GM19468 (cell line): Measurements from ENCODE around the gene ADAM12.

ENCODE experiments used
- ATAC-seq: cut with Tn5 transposase; IDR thresholded peaks from one replicate; pipeline ENCODE4 v1.9.1; 2021; ENCODE audit warnings: mild to moderate bottlenecking, moderate library complexity, moderate number of reproducible peaks; ENCODE audit not compliant: unreplicated experiment; ENCODE audit errors: extremely low read depth

ADAM12 gene

DNA sequence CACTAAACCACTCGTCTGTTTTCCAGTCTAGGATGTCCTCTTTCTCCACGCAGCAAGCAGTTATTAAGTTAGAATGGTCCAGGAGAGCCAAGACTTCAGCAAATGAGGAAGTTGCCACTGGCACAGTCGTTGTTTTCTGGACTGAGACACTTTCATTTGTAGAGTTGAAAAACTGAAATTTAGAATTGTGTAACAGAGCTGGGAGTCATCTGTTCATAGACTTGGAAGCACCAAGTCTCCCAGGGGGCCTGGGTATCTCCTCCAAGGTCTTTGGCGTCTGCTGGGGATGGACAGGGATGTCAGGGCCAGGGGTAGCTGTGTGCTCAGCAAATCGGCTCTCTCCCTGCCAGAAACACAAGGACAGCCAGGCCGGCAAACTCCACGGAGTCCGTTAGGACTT lies 283.5 kb downstream of the ADAM12 start:
- no peak for ATAC-seq

DNA sequence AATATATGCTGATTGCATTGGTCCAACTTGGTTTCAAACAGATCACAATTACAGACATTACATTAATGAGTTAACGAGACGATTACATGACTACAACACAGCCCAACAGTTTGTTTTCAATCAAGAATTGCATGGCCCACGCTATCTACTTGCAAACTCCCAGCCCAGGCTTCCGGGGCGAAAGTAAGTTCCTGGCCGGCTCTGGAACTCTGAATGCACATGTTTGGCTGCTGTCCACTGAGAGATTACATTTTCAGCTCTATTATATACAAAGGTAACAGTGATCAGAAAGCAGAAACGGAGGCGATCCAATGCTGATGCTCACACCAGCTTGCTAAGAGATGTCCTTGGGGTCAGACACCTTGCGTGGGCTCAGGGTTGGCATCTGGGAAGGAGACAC lies 285.6 kb downstream of the ADAM12 start:
- ATAC-seq: no peak

DNA sequence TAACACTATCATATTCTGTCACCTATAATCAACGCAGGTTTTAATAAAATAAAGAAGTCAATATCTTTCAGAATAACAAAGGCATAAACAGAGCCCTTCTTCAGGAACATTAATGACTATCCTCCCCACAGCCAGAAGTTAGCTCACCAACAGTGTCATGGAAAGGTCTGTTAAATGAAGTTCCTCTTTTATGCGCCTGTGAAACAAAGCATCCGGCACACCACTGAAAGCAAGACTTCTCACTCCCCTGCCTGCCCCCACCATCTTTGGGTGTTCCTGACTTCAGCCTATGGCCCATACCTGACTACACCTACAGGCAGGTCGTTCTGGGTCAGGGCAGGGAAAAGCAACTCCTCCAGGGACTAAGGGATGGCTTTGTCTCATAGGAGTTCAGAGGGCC lies 286.5 kb downstream of the ADAM12 start:
- ATAC-seq: peak; percentile 79

GRCh38 chr10:126101325-126101724 lies 287.0 kb downstream of the ADAM12 start:
- no peak for ATAC-seq

DNA sequence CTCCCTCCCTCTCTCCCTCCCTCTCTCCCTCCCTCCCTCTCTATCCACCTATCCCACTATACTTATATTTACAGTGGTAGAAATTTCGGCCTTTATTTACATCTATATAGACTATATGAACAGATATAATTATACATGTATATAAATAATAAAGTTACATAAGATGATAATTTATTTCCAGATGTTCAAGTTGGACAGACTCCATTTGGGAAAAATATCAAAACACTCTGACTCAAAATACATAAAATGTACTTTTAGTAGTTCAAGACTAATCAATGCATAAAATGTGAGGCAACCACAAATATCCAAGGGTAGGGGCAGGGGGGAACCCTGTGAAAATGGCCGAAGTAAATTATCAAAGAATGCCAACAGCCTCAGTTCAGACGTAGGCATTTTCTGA lies 288.9 kb downstream of the ADAM12 start:
- ATAC-seq: no peak

DNA sequence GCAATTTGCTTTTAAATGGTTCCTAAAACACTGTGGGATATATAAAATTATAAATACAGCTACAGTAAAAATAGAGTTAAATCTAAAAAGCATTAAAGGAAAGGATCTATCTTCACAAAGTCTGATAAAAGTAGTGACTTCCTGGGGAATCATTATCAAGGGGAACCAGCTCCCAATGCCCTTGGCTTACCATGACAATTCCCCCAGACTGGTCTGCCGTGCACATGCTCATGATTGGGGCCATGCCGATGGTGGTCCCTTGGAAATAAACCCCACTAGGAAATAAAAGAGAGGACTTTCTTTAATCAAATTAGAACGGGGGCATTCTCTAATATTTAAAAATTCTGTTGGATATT lies 290.1 kb downstream of the ADAM12 start:
- no peak for ATAC-seq

DNA sequence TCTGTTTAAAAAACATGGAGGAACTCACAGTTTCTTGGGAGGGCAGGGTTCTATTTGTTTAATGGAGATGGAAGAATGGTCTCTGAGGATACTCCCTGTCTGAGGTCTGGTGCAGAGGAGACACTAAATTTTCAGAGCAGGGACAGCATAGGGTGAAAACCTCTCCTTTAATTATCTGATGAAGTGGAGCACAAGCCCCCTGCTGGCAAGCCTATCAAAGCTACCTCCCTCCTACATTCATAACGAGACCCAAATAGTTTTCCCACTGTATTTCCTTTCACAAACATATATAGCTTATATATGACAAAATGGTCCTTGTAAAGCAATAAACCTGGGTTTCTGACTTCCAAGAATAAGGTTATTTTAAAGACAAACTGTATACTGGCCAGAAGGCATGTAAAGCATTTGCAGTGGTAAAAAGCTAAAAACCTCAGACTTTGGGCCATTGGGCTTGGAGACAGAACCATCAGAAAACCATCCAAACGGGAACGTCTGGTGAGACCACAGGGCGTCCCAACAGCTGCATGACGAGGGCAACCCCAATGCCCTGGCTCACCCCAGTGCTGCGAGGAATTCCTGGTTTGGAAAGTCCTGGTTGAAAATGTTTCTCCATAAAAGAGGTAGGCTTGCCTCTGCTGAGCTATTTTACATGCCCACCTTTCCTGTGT lies 290.6 kb downstream of the ADAM12 start:
- ATAC-seq: no peak

GRCh38 chr10:126094537-126094936 lies 293.7 kb downstream of the ADAM12 start:
- no peak for ATAC-seq

GRCh38 chr10:126092366-126093215 lies 295.7 kb downstream of the ADAM12 start:
- ATAC-seq: no peak

DNA sequence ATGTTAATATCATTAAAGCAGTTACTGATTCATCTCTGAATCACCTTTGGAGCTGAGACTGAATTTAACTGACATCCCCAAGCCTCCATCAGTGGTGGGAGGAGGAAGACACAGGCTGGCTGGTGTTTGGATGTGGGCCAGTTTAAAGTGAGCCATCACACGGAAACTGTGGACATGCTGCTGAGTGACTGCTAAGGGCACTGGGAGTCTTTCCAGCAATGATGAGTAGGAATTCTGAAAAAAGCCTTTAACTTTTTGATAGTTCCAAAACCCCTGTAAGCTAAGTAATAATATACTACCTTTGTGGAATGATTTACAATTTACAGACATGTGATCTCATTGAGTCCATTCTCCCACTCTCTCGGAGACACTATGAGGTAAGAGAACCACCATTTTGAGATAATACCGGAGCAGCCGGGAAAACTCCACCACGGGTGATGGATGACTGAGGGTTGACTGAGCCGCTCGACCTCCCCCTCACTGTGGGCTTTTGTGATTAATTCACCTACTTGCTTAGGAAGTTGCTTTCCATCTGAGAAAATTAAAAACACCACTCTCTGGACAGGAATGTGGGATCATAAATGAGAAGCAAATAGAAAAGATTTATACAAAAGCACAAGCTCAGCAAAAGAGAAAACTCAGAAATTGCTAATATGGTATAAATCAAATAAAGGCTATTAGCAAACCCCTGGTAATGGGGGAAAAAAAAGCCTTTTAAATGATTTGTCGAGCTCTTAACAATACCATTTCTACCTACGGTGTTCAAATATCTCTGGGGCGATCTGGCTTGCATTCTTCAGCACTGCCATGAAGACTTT lies 297.2 kb downstream of the ADAM12 start:
- ATAC-seq: no peak

DNA sequence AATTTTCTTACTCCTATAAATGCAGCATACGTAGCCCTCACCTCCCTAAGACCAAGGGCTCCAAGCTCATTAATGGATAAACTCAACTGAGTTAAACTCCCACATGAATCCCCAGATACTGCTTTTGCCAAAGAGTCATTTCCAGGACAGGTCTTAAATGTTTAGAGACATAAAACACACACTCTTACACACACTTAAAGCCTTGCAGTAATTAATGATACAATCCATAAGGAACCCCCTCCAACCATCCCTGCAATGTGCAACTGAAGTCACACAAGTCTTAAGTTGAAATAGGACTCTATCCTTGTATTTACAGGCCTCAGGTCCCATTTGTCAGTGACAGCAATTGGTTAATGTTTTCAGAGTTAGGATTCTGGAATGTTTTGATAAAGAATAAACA lies 297.8 kb downstream of the ADAM12 start:
- no peak for ATAC-seq

DNA sequence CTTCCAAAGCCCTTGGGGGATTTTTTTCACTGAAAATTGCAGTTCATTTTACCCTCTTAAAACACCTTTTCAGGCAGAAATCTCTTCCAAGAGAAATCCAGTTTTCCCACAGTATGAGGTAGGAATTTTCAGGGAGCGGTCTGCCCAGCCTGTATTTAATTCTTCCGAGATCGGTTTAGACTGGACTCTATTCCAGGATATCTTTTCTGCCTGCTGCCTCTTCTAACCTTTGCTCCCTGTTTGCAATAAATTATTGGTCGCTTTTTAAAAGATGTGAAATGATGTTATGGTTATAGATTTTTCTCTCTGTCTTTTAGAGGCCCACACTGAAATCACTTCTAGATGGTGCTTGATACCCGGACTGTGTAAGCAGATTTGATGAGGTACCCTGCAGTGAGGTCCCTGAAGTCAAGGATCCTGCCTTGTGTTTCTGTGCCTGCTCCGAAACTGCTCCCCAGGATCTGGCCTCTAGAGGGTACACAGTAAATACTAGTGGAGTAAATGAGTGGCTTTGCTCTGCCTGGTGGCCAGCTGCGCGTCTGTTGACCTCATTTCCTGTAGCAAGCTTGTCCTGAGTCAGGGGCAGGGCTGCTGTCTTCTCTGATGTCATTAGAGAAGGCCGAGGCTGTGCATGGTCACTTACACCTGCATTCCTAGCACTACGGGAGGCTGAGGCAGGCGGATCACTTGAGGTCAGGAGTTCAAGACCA lies 300.3 kb downstream of the ADAM12 start:
- ATAC-seq: no peak

GRCh38 chr10:126087153-126087680 lies 301.1 kb downstream of the ADAM12 start:
- ATAC-seq: no peak

- ATAC-seq: no peak
Measured at GRCh38 chr10:126085806-126086205, 302.5 kb downstream of the ADAM12 start.

DNA sequence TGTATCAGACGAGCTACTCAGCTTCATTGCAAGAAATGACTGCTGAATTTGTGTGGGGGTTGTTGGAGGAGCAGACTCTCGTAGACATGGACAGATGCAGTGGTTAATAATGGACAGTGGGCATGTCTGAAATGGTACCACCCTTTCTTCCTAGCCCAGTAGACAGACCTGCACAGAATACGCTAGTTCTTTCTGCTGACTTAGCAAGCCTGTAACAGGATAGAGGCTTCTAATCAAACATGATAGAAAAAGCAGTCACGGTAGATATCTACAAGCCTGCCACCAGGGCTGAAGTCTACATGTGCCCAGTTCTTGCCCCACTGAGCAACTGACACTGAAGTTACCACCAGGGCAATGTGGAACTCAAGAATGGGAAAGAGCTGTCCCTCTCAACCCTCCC lies 303.9 kb downstream of the ADAM12 start:
- ATAC-seq: no peak

DNA sequence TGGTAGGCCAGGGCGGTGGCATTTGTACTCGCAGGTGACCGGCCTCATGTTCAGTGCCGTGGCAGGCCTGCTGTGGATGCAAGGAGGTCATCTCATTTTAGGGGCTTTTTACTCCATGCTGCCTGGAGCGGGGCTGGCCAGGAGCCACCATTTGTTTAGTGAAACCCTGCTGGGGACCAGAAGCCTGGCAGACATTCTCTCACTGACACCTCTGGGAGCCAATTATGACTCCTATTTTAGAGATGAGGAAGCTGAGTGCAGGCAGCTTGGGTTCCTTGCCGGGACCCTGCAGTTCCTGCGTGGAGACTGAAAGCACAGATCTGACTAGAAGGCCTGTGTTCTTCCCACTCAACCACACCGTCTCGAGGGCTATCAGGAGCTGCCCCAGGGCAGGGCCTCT lies 305.3 kb downstream of the ADAM12 start:
- no peak for ATAC-seq

DNA sequence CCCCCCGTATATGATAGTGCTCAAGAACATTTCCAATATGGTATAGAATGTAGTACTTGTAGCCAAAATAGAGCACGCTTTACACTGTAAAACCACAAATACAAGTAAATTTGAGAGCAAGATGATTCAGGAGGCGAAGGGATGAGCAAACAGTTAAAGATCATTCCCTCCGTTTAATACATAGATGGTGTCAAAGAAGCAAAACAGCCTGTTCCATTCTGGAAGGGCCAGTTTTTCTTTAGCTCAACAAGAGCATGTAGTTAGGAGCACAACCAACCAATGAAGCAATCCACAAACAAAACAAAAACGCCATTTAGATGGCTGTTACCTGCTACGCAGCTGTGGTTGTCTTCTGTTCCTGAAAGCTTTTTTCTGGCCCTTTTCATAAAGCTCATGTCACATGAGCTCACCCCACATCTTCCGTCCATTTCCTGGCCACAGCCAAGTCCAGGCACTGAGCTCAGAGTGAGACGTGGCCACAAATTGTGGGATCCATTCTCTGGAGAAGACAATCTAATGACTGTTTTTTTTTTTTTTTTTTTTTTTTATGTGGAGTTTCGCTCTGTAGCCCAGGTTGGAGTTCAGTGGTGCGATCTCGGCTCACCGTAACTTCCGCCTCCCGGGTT lies 306.3 kb downstream of the ADAM12 start:
- no peak for ATAC-seq

GRCh38 chr10:126080879-126081411 lies 307.3 kb downstream of the ADAM12 start:
- no peak for ATAC-seq

- no peak for ATAC-seq
Measured at GRCh38 chr10:126080291-126080825, 307.9 kb downstream of the ADAM12 start.
